Esophagus muscularis mucosa (tissue), 3 donors: ENCODE data around the gene PAEP.

ENCODE experiments used
- CTCF ChIP-seq, 3 experiments: fragments of 200-600 bp in 2 of 3; fragments of 450-650 bp in 1 of 3; sonication (generic) in 2 of 3; IDR thresholded peaks; one replicate each; pipeline ENCODE4 v1.5.1; 2017 to 2019; ENCODE audit warnings: antibody characterized with exemption in 3 of 3, mild to moderate bottlenecking in 2 of 3, moderate library complexity in 1 of 3
- POLR2AphosphoS5 ChIP-seq, 2 donors: sonication (generic); formaldehyde crosslinking; IDR thresholded peaks; one replicate each; pipeline ENCODE4 v1.6.1; 2017; ENCODE audit warnings: antibody characterized with exemption in 2 of 2

DNA sequence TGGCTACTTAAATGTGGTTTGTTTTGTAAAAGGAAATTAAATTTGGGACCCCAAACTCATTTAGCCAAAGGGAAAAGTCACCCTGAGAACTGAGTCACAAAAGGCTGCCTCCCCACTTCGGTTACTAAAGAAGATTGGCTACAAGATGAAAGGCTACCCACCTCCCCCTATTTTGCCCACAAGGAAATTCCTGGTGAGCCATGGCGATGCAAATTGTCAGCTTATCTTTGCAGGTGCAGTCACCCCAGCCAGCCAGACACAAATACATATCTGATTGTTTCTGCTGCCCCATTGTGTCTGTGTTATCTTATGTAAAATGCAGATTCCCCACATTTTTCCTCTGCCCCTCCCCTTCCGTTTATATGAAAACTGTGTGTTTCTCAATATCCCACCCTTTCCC is 8.9 kb downstream of the PAEP start:
- TF ChIP-seq CTCF (IDR thresholded peaks at IDR 0.05) (no peak), POLR2AphosphoS5 (IDR thresholded peaks at IDR 0.05) (no peak)
